Ovary (tissue), 9 donors: ENCODE measurements around the gene ZMIZ1. TPM values are rescaled to one million over a fixed set of nuclear protein-coding genes. Genes with fewer than 3 reads are reported as not detected.

Experiments used
- DNase-seq, 5 donors: peaks; one replicate each; pipeline ENCODE4 v3.0.0-alpha.2; 2019 to 2020
- H3K27ac ChIP-seq, 2 donors: fragments of 200-600 bp; one replicate each; pipeline versions ENCODE4 v1.5.1 to v1.8.0; 2019 to 2022
- H3K27me3 ChIP-seq: fragments of 200-600 bp; one replicate; pipeline ENCODE4 v1.8.0; 2022
- H3K36me3 ChIP-seq: fragments of 200-600 bp; sonication (generic); one replicate; pipeline ENCODE4 v1.5.1; 2019
- H3K4me1 ChIP-seq: one replicate; pipeline ENCODE4 v1.8.1; 2013; ENCODE audit warnings: mild to moderate bottlenecking, moderate library complexity; ENCODE audit not compliant: insufficient read depth
- H3K4me3 ChIP-seq: fragments of 200-600 bp; sonication (generic); one replicate; pipeline ENCODE4 v1.5.1; 2017
- H3K9me3 ChIP-seq, 2 donors: fragments of 200-600 bp in 1 of 2; sonication (generic) in 1 of 2; one replicate each; pipeline versions ENCODE4 v1.5.1 to v1.8.1; 2013 to 2019; ENCODE audit warnings: mild to moderate bottlenecking in 1 of 2, moderate library complexity in 1 of 2
- CTCF ChIP-seq, 3 donors: fragments of 450-650 bp in 2 of 3; fragments of 200-600 bp in 1 of 3; IDR thresholded peaks; one replicate each; pipeline versions ENCODE4 v1.5.1 to v1.8.0; 2016 to 2022; ENCODE audit warnings: antibody characterized with exemption in 3 of 3, mild to moderate bottlenecking in 1 of 3
- EP300 ChIP-seq: sonication (generic); formaldehyde crosslinking; IDR thresholded peaks from one replicate; pipeline ENCODE4 v1.6.1; 2017; ENCODE audit warnings: antibody characterized with exemption
- POLR2A ChIP-seq: fragments of 450-650 bp; IDR thresholded peaks from one replicate; pipeline ENCODE4 v1.6.1; 2017; ENCODE audit warnings: antibody characterized with exemption, mild to moderate bottlenecking, moderate library complexity
- WGBS, 3 donors: extraction: QIAGEN DNeasy Blood & Tissue Kit in 1 of 3; methylation state at CpG; one replicate each; pipeline versions ENCODE4 v1.1.5 to v1.1.7; 2013 to 2017; 5-methylcytosine and 5-hydroxymethylcytosine counted together
- intact Hi-C, 4 donors: fragments of 100-400 bp; cut with DNase I; formaldehyde crosslinking; loops; one replicate each; pipeline versions ENCODE4 v1.11.0 to v1.15.1; 2022 to 2023
- polyA plus RNA-seq, 2 donors: library from polyadenylated mRNA; stranded (reverse); fragments of 200-250 nt in 1 of 2; fragments of 350-450 nt in 1 of 2; fragmentation: Illumina TruSeq in 1 of 2; extraction: RNeasy Lipid Tissue Mini Kit (QIAGEN cat#74804) in 1 of 2; gene quantifications; one replicate each; pipeline ENCODE4 v1.2.3, GENCODE V29; 2013 to 2014
- total RNA-seq, 7 donors: library from RNA; depleted of rRNA in 2 of 7; stranded (reverse); fragments of >200 nt in 2 of 7; fragmentation: NEBNext Ultra II Directional in 3 of 7; extraction: Animal tissue kit (Norgen Biotek cat#: 25700) in 3 of 7; gene quantifications; one replicate each; pipeline versions ENCODE4 v1.1.0 to v1.2.4, GENCODE V29; 2016 to 2023
- donor health status: DM: no; HTN: no; CAD: no; lungs with moderate emphysema.
- donor health status: DM: no; HTN: no; CAD: no.
- donor health status: Bipolar disorder and iron deficiency.
- donor health status: DM: yes; HTN: yes; CAD: no.
- donor health status: DM: no; HTN: no; CAD: no.
- donor health status: DM: yes; HTN: yes; CAD: no.

Gene ZMIZ1
- total and polyA plus RNA-seq, 9 donors = 30.3 to 117 (median 69.1) TPM

GRCh38 chr10:79347894-79348639, 279.3 kb downstream of the ZMIZ1 start:
- TF ChIP-seq EP300 (no peak), POLR2A (peak; percentile 10), CTCF (IDR thresholded peaks at IDR 0.05) (peak in 1 of 3 donors; percentile 30)
- peak; percentile 77 to 82 (median 80) for DNase-seq
- H3K36me3 ChIP-seq = no peaks in the 10 kb centered on the region
- no peaks in the 10 kb centered on the region for H3K27me3 ChIP-seq
- intact Hi-C loops = no loop called here
- peak overlapping the region; percentile 63 for H3K4me3 ChIP-seq
- H3K9me3 ChIP-seq = no peaks in the 10 kb centered on the region
- peaks cover 14% of the 10 kb centered on the region for H3K4me1 ChIP-seq
- H3K27ac ChIP-seq = peak overlapping the region; percentile 63 to 87
- WGBS, 3 donors = 4 to 6% (median 4%) methylated on average over 20 to 34 of the region's 34 CpGs

GRCh38 chr10:79348640-79348988, 279.8 kb downstream of the ZMIZ1 start:
- peaks cover 14% of the 10 kb centered on the region for H3K4me1 ChIP-seq
- H3K36me3 ChIP-seq = no peaks in the 10 kb centered on the region
- peak in 3 of 5 donors; percentile 25 to 50 (median 46) for DNase-seq
- H3K9me3 ChIP-seq = no peaks in the 10 kb centered on the region
- TF ChIP-seq POLR2A (no peak), EP300 (no peak), CTCF (IDR thresholded peaks at IDR 0.05) (no peak)
- 35 to 47% (median 40%) methylated on average over 3 of the region's 3 CpGs for WGBS, 3 donors
- H3K27ac ChIP-seq = peak overlapping the region; percentile 16 to 87
- H3K4me3 ChIP-seq = peak overlapping the region; percentile 63
- intact Hi-C loops = no loop called here
- no peaks in the 10 kb centered on the region for H3K27me3 ChIP-seq

GRCh38 chr10:79349072-79349491, 280.3 kb downstream of the ZMIZ1 start:
- TF ChIP-seq EP300 (no peak), POLR2A (no peak), CTCF (IDR thresholded peaks at IDR 0.05) (no peak)
- intact Hi-C loops = no loop called here
- Histone ChIP-seq H3K4me1 (peaks cover 14% of the 10 kb centered on the region), H3K4me3 (no peak overlapping the region), H3K27me3 (no peaks in the 10 kb centered on the region), H3K9me3 (no peaks in the 10 kb centered on the region), H3K36me3 (no peaks in the 10 kb centered on the region), H3K27ac (peak overlapping the region; percentile 16 to 87)
- WGBS, 3 donors = 76 to 78% (median 77%) methylated on average over 6 of the region's 6 CpGs
- no peak for DNase-seq

- DNase-seq = no peak
Measured at GRCh38 chr10:79349766-79350406, 281.1 kb downstream of the ZMIZ1 start.

More at GRCh38 chr10:79349766-79350406, 281.1 kb downstream of the ZMIZ1 start:
- no peaks in the 10 kb centered on the region for H3K9me3 ChIP-seq
- intact Hi-C loops = no loop called here
- no peak for TF ChIP-seq CTCF (IDR thresholded peaks at IDR 0.05)
- no peak overlapping the region for H3K4me3 ChIP-seq
- 56 to 70% (median 60%) methylated on average over 6 of the region's 6 CpGs for WGBS, 3 donors
- H3K36me3 ChIP-seq = no peaks in the 10 kb centered on the region
- H3K27ac ChIP-seq = no peak overlapping the region
- H3K27me3 ChIP-seq = no peaks in the 10 kb centered on the region
- H3K4me1 ChIP-seq = peaks cover 14% of the 10 kb centered on the region
